ENCODE data around the gene HMGB1.
A peak's percentile ranks its signal among the peaks of the same experiment; 100 is the strongest.

HMGB1 gene

DNA sequence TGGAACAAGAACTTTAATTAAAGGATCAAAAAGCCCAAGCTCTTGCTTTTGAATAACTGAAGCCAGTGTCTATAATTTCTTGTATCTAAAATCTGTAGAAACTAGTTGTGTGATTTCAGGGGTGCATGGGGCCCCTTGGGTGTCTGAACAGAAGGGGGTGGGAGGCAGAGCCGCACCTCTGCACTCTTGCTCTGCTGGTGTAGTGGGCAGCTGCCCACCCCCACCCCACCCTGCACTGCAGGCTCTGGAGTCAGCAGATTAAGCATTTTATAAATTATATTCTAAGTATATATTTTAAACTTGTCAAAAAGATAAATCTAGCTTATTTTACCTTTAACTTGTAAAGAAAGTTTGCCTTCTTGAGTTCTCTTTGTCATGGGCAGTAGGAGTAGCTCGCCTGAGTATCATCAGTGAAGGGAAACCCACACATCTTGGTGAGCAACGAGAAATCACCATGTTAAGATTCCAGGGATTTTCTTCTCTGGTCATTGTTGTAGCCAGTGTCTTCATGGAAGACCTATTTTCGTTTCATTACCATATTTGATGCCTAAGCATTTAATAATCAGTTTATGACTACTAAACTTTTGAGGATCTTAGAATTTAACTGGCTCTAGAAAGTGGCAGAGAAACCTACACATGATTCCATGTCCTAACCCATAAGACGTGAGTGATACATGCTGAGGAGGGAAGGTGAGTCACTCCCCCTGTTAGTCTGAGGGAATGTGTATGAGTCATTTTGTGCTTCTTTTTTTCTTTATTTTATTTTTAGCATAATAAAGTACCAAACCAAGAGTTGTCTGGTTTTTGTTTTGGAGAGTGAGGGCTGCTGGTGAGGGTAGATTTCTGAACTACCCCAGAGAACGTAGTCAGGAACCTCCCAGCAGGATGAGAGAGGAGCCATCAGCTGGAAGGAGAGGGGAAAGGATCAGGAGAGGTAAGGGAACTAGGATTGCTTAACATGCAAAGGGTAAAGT lies 35.7 kb downstream of the HMGB1 start:
- DNase-seq, result peak; percentile 51

DNA sequence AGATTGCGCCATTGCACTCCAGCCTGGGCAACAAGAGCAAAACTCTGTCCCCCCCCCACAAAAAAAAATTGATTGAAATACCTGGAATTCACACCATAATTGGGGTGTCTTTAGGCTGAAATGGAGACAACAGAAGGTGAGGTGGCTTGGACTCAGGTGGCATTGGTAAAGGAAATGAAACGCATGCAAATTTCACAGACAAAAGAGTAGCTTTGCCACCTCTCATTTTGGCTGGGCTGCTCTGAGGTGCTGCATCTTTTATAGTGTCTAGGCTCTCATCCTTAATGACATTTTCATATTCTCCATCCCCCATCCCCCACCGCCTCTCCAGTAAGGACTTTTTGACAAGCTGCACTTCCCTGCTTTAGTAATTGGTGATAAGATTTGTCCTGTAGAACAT lies 36.5 kb downstream of the HMGB1 start:
- no peak for DNase-seq

DNA sequence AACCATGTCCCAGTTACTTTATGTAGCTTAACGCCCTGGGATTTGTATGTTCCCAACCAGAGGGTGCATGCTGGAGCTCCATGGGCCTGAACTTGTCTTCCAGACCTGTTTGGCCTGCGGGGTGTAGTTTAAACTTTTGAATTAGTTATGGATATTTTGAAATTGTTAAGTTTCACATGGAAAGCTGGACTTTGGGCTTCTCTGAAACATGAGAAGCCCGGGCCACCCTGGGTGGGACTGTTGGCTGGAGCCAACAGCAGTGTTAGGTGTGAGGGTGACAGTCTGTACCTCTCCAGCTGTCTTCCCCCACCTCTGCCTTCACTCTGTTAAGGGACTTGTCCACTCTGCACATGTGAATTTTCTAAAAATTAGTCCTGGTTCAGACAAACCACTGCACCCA lies 41.8 kb downstream of the HMGB1 start:
- DNase-seq, result no peak

DNA sequence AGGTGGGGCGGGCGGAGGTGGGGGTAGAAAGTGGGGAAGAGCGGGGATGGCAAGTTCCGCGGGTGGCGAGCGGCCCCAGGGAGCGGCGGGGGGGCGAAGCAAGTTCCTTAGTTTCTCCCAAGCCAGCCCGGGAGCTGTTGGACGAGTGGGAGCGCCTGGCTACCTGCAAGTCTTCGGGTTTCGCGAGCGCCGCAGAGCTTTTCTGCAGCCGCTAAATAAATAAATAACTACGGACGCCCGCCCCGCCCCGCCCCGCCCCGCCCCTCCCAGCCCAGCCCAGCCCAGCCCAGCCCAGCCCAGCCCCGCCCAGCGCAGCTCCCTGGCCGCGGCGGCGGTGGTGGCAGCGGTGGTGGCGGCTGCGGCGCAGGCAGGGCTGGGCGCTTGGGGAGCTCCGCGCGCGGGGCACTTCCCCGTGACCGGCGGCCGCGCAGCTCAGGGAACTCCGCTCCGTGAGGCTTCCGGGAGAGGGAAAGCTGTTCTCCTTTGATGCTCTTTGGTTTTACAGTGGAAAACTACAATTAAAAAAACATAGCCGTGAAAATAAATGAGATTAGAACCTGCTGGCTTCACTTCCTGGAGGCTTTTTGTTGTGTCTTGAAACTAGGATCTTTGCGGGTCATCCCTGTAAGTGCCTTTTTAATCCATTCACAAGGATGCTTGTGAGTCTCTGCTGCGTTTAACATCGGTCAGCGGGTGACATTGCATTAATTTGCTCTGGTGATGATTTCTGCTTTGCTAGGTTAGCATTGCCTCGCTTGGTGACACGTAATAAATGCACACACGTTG lies 43.5 kb downstream of the HMGB1 start, which contains the start of gene UBE2L5:
Gene UBE2L5 (plus strand): TSS at position 440 of the 786 bp plus-strand sequence. CDS start 5,498 bp downstream, outside the sequence.
- no peak for DNase-seq

DNA sequence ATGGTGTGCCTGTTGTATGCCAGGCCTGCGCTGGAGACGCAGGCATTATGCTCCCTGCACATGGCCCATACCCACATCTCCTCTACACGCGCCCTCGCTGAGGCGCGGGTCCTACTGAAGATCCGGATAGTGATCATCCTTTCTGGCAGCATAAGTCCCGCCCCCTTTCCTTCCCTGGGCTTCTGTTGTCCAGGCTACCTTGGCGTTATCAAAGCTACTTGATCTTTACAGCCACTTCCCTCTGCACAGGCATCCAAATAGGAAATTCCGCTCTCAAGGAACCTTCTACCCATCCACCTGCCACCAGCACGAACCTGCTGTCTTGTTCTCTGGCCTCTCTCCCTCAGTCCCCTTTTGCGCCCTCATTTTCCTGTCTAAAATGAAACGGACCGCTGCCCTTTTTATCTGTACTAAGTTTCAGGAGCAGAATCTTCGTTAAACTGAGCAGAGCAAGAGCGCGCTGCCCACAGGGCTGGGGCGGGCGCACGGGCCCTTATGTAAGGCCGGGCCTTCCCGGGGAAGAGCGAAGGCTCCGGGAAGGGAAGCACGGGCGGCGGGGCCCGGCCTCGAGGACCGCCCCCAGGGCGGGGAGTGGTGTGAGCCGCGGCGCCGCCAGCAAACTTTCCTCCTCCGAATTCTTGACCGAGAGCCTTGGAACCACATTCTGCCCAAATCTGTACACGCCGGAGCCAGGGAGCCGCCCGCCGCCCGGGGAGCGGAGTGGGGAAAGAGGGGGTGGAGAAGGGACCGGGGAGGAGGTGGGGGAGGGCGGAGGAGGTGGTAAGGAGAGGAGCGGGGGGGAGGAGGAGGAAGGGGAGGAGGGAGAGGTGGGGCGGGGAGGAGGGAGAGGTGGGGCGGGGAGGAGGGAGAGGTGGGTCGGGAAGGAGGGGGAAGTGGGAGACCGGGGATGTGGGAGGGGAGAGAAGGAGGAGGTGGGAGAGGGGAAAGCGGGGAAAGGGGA lies 44.4 kb downstream of the HMGB1 start:
- DNase-seq, result no peak

DNA sequence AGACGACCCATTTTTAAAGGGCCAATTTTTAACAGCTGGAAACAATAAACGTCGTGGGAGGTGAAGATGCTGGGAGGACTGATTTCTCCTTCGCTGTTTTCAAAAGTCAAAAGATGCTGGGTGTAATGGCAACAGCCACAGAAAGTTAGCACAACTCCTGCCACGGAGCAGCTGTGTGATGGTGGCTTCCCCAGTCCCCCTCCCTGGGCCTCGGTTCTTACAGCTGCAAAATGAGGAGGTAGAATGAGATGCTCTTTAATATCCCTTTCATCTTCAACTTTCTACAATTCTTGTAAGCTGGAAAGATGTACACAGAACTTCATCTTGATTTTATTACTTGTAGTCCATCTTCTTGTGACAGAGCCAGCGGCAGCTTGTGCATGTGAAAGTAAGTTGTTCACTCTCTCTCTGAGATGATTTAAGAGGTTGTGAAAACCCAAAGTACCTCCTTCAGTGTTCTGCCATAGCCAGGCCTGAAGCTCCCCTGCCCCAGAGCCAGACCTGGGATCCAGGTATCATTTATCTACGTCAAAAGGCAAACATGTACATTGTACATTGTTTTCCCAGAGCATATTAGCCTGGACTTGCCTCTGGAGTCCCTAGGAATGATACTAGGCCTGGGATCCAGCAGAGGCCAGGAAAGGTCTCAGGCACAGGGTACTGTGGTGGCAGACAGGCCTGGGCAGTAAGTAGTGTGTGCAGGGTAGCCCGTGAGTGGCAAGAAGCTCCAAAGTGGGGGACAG lies 46.8 kb downstream of the HMGB1 start:
- no peak for DNase-seq

DNA sequence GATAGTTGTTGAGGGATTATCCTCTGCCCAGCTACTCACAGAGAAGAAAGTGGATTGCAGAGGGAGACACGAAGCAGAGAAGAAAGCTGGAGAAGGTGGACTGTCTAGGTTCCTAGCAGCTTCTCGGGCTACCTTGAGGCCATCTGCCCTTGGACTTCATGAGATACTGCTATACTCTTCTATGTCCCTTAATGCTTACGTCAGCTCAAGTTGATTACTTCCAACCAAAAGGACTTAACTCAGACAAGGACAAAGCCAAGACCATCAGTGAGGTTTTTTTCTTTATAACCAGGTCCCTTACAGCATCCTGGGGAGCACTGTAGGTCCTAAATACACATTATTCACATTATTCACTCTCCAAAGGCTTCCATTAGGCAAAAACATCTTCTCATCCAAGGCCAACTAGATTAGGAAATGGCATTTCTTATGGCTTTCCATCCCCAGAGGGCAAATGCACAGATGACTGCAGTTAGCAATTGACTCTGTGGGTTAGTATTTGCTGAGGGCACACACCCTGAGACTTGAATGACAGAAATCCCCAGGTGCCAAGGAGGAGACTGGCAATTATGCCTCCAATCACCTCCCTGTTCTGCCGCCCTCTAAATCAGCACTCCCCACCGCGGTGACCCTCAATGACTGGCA lies 47.5 kb downstream of the HMGB1 start:
- no peak for DNase-seq

DNA sequence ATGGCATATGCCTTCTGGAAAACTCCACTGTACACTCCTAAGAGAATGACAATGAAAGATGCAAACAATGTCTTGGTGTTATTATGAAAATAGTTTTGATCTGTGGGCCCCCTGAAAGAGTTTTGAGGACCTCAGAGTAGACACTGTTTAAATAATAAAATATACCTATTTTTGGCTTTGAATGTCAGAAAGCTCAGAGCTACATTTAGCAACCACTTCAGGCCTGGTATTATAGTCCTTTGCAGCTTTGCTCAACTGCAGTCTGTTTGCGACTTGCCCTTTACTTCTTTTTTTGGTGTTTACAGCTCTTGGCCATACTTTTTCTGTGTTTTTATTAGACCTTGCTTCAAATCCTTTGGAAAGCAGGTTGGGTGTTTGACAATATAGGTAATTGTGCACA lies 49.3 kb downstream of the HMGB1 start:
- DNase-seq, result no peak

DNA sequence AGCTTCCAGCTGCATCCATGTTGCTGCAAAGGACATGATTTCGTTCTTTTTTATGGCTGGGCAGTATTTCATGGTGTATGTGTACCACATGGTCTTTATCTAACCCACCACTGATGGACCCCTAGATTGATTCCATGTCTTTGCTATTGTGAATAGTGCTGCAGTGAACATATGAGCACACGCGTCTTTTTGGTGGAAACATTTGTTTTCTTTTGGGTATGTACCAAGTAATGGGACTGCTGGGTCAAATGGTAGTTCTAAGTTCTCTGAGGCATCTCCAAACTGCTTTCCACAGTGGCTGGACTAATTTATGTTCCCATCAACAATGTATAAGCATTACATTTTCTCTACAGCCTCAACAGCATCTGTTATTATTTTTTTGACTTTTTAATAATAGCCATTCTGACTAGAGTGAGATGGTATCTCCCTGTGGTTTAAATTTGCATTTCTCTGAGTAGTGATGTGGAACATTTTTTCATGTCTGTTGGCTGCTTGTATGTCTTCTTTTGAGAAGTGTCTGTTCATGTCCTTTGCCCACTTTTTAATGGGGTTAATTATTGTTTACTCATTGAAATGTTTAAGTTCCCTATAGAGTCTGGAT lies 50.2 kb downstream of the HMGB1 start:
- DNase-seq, result no peak

DNA sequence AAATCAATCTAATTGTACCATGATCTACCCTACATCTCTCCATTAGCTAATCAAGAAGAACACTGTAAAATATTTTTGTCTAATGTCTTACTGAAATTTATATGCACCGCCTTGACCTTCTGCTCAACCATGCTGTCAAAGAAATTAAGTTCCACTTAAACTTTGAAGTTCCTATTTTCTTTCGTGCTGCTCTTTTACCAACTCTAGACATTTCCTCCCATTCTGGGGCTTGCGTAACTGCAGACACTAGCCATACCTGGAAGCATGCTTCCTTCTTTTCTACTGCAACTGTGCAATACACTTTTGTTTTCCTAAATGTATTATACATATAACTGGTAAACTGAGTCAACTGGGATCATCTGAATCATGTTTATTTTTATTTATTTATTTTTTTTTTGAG lies 51.9 kb downstream of the HMGB1 start:
- no peak for DNase-seq

DNA sequence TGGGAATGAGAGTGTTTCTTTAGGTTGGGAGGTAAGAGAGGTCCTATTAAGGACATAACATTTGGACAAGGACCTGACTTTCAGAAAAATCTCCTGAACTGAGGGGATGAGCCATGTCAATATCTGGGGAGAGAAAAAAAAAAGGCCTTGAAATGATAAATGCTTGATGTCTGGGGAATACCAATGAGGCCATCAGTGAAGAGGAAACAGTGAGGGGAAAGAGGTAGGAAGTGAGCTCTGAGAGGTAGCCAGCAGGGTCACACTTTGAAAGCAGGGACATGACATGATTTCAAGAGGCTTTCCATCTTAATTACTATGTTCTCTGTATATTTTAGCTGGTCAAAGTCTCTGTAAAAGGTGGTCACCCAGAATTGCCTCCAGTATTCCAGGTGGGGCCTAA lies 53.4 kb downstream of the HMGB1 start:
- DNase-seq, result no peak

DNA sequence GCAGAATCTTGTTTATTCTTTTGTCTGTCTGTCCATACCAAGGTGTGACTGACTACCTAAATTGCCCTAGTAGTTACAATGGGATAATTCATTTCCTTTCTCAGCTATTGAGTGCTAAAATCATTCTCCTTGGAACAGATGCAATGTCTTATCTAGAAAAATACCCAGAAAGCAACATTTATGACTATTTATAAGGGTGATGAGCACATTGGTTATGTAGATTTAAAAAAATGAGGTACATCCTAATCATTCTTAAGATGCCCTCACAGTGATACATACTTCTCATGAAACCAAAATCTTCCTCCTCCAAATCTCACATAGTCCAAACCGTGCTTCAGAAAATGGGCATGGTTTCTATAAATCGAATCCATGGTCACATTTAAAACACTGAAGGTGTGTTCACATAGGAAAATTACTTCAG lies 55.0 kb downstream of the HMGB1 start:
- DNase-seq, result no peak

DNA sequence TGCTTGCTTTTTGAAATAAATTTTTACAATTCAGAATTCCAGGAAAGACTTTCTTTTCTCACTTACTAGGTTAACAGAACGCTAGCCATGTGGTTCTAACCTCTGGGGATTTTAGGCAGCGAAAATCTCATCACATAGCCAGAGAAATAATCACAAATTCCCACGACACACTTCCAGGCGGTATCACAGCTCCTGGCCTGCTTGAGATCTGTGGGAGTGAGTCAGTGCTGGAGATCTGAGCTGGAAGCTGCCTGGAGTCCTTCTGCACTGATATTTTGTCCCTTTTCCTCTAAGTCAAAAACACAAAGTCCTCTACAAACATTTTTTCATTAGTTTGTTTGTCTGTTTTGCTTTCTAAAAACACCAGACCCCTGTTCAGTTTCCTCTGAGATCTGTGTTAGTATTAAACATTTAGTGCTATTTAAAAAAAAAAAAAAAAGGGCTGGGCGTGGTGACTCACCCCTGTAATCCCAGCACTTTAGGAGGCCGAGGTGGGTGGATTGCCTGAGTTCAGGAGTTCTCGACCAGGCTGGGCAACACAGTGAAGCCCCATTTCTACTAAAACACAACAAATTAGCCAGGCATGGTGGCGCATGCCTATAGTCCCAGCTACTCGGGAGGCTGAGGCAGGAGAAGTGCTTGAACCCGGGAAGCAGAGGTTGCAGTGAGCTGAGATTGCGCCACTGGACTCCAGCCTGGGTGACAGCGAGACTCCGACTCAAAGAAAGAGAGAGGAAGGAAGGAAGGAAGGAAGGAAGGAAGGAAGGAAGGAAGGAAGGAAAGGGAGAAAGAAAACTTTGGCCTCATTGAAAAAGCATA lies 55.6 kb downstream of the HMGB1 start:
- no peak for DNase-seq

DNA sequence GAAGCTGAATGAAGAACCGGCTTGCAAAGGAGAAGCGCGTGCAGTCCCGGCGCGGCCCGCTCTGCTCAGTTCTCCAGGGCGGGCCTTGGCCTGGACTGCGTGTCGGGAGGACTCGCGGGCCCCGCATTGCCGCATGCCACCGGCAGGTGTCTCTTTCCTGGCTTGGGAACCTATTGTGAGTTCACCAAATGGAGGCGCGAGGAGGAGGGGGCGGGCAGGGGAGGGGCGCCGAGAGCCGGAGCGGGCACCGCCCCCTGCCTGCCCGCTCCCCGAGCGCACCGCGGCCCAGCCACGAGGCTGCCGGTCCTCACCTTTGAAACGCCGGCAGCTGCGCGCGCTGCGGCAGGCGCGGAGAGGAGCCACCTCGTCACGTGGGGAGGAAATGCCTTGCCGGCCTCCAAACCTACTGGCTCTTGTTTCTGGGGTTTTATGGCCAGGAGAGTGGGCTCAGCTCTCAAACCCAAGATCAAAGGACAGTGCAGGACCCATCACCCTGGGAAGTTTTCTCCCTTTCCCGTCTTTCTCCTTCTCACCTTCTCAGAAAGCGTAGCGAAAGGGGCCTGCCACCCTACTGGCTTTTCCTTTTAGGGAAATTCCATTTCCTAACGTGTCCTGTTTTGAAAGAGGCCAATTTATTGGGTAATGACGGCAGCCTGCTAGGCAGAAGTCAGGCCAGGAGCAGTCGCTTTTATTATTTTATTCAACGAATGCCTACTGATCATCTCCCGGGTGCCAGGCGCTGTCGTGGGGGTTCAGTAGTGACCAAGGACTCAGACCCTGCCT lies 57.2 kb downstream of the HMGB1 start:
- DNase-seq, result no peak

DNA sequence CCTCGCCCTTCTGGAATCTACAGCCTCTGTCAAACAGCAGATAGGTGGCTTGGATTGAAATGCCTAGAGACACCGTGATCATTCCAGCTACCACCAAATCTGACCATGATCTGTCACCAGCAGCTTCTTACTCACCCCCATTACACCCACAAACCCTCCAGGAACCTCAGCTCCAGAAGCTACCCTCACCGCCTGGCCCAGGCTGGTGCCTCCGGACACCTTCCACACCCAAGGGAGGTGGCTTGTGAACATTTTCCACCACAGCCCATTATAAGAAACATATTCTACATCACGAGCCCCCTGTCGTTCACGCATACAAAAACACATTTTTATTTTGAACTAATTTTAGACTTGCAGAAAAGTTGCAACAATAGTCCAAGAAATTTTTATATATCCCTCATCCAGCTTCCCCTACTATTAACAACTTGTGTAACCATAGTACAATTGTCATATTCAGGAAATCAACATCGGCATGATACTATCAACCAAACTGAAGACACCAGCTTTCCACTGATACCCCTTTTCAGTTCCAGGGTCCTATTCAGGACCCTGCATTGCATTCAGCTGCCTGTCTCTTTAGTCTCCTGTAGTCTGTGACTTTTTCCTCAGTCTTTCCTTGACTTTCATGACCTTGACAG lies 58.8 kb downstream of the HMGB1 start:
- DNase-seq, result no peak

Data from SIG-M5 (cell line).